Adrenal gland (tissue), 12 donors: Measurements from ENCODE around the gene DLEU7. TPM values are rescaled to one million over a fixed set of nuclear protein-coding genes. Genes with fewer than 3 reads are reported as not detected.

Source experiments
- DNase-seq, 7 donors: peaks; one replicate each; pipeline ENCODE4 v3.0.0-alpha.2; 2019 to 2020
- H3K27ac ChIP-seq, 5 donors: fragments of 200-600 bp; sonication (generic) in 4 of 5; 1 replicate in 3 of 5; 2 replicates in 2 of 5; pipeline versions ENCODE4 v1.5.1 to v1.8.0; 2016 to 2020; ENCODE audit warnings: mild to moderate bottlenecking in 1 of 5
- H3K27me3 ChIP-seq: fragments of 200-600 bp; 2 replicates; pipeline ENCODE4 v1.8.0; 2021
- H3K36me3 ChIP-seq, 2 donors: fragments of 200-600 bp; replicated peaks in 1 of 2; 1 replicate in 1 of 2; 2 replicates in 1 of 2; pipeline versions ENCODE4 v1.5.1 to v1.8.0; 2018 to 2022
- H3K4me1 ChIP-seq, 2 donors: fragments of 200-600 bp; replicated peaks in 1 of 2; 1 replicate in 1 of 2; 2 replicates in 1 of 2; pipeline versions ENCODE4 v1.5.1 to v1.8.0; 2018 to 2021
- H3K4me3 ChIP-seq, 4 donors: fragments of 200-600 bp; sonication (generic) in 3 of 4; one replicate each; pipeline ENCODE4 v1.5.1; 2016 to 2018
- H3K9me3 ChIP-seq, 3 donors: fragments of 200-600 bp; sonication (generic) in 1 of 3; replicated peaks in 1 of 3; 1 replicate in 2 of 3; 2 replicates in 1 of 3; pipeline versions ENCODE4 v1.5.1 to v1.8.0; 2016 to 2021
- CTCF ChIP-seq, 6 experiments: fragments of 450-650 bp in 4 of 6; fragments of 200-600 bp in 2 of 6; sonication (generic) in 1 of 6; IDR thresholded peaks; 1 replicate in 5 of 6; 2 replicates in 1 of 6; pipeline versions ENCODE4 v1.5.1 to v1.8.0; 2016 to 2021; ENCODE audit warnings: antibody characterized with exemption in 6 of 6, mild to moderate bottlenecking in 2 of 6, moderate library complexity in 1 of 6
- POLR2A ChIP-seq, 2 donors: fragments of 450-650 bp; IDR thresholded peaks; one replicate each; pipeline ENCODE4 v1.6.1; 2017; ENCODE audit warnings: antibody characterized with exemption in 2 of 2, mild to moderate bottlenecking in 2 of 2, moderate library complexity in 1 of 2
- WGBS, 4 donors: extraction: QIAGEN DNeasy Blood & Tissue Kit in 2 of 4; methylation state at CpG; one replicate each; pipeline versions ENCODE4 v1.1.5 to v1.1.7; 2013 to 2017; 5-methylcytosine and 5-hydroxymethylcytosine counted together
- intact Hi-C, 2 donors: fragments of 100-400 bp; cut with DNase I; formaldehyde crosslinking; loops; one replicate each; pipeline versions ENCODE4 v1.14.1 to v1.15.0; 2022 to 2023
- polyA plus RNA-seq, 3 donors: library from polyadenylated mRNA; stranded (reverse); fragments of 200-250 nt in 2 of 3; fragments of 350-450 nt in 1 of 3; fragmentation: Illumina TruSeq in 1 of 3; extraction: RNeasy Lipid Tissue Mini Kit (QIAGEN cat#74804) in 1 of 3; gene quantifications; one replicate each; pipeline ENCODE4 v1.2.3, GENCODE V29; 2013 to 2014
- total RNA-seq, 9 donors: library from RNA; depleted of rRNA in 4 of 9; stranded (reverse); fragments of >200 nt in 4 of 9; fragments of 120-200 nt in 1 of 9; fragmentation: NEBNext Ultra II Directional in 1 of 9; extraction: Animal tissue kit (Norgen Biotek cat#: 25700) in 1 of 9; gene quantifications; one replicate each; pipeline versions ENCODE4 v1.1.0 to v1.2.4, GENCODE V29; 2013 to 2023
- donor health status: healthy with polysubstance abuse.
- donor health status: Bipolar disorder and iron deficiency.
- donor health status: DM: yes; HTN: yes; CAD: no.
- donor health status: DM: no; HTN: no; CAD: no.
- donor health status: DM: no; HTN: no; CAD: no.
- donor health status: DM: yes; HTN: yes; CAD: no.

The DLEU7 gene
- total and polyA plus RNA-seq, 12 donors: 0.24 to 2.2 (median 0.50) TPM

- H3K9me3 ChIP-seq: no peaks in the 10 kb centered on the region
- no peak overlapping the region for H3K27ac ChIP-seq
- TF ChIP-seq CTCF (IDR thresholded peaks at IDR 0.05) (no peak), POLR2A (IDR thresholded peaks at IDR 0.05) (no peak)
- no peak for DNase-seq
- WGBS, 4 donors: 66 to 69% (median 68%) methylated on average over 3 of the region's 3 CpGs
- intact Hi-C loops: no loop called here
- no peaks in the 10 kb centered on the region for H3K27me3 ChIP-seq
- no peaks in the 10 kb centered on the region for H3K4me1 ChIP-seq
- no peak overlapping the region for H3K4me3 ChIP-seq
- H3K36me3 ChIP-seq: no peaks in the 10 kb centered on the region
These were observed 24.1 kb upstream of the DLEU7 start for GRCh38 chr13:50867637-50867945.

DNA sequence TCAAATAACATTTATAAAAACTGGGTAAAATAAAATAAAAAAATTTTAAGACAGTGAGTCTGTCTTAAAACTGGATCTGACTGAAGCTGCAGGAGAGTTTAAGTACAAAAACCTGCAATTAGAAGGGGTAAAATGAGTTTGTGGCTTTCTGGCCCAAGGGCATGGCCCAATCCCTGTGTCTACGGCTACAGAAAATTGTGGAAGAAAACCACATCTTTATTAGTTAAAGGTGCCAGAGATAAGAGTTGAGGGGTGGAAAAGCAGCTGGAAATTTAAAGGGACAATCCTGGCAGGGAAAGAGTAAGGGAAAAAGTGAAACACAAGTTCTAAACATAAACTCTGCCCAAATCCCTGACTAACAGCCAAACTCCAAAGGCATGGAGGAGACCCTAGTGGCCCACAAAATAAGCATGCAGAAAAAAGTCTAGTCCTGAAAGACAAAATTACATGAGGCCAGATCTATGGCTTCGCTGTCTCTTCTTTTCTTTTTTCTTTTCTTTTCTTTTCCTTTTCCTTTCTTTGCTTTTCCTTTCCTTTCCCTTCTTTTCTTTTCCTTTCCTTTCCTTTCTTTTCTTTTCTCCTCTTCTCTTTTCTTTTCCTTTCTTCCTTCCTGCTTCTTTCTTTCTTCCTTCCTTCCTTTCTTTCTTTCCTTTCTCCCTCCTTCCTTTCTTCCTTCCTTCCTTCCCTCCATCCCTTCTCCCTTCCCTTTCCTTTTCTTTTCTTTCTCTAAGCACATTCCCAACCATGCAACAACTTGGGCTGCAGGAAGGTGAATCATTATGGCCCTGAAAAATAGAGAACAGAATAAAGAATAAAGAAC is 23.5 kb upstream of the DLEU7 start:
- intact Hi-C loops: no loop called here
- H3K9me3 ChIP-seq: no peaks in the 10 kb centered on the region
- no peaks in the 10 kb centered on the region for H3K27me3 ChIP-seq
- no peak overlapping the region for H3K27ac ChIP-seq
- no peaks in the 10 kb centered on the region for H3K4me1 ChIP-seq
- H3K36me3 ChIP-seq: no peaks in the 10 kb centered on the region
- WGBS, 4 donors: 81 to 90% (median 84%) methylated on average over 2 of the region's 2 CpGs
- no peak for DNase-seq
- no peak overlapping the region for H3K4me3 ChIP-seq
- no peak for TF ChIP-seq POLR2A (IDR thresholded peaks at IDR 0.05)
- no peak for TF ChIP-seq CTCF (IDR thresholded peaks at IDR 0.05)

DNA sequence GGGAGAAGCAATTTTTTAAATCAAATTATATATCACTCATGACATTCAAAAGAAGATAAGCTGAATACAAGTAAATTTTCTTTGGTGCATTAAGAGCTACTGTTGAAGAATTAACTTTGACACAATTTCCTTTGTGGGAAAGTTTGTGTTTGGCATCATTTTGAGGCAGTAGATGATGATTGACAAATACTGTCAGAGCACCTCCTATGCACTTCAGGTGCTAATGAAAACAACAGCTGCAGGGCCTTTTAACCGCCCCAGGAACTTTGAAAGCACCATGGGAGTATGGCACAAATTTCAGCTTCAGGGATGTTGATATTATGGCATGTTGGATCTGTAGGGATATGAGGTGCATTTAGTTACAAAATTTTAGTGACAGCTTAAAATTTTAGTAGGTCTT is 21.0 kb upstream of the DLEU7 start:
- WGBS, 4 donors: 92 to 95% (median 94%) methylated on average over 1 of the region's 1 CpG
- no peaks in the 10 kb centered on the region for H3K9me3 ChIP-seq
- no peaks in the 10 kb centered on the region for H3K36me3 ChIP-seq
- no peak overlapping the region for H3K27ac ChIP-seq
- no peaks in the 10 kb centered on the region for H3K27me3 ChIP-seq
- H3K4me3 ChIP-seq: no peak overlapping the region
- no peaks in the 10 kb centered on the region for H3K4me1 ChIP-seq
- DNase-seq: no peak
- no peak for TF ChIP-seq POLR2A (IDR thresholded peaks at IDR 0.05)
- TF ChIP-seq CTCF (IDR thresholded peaks at IDR 0.05): no peak
- intact Hi-C loops: no loop called here

GRCh38 chr13:50855681-50856080 is 12.2 kb upstream of the DLEU7 start:
- H3K36me3 ChIP-seq: no peaks in the 10 kb centered on the region
- H3K4me3 ChIP-seq: no peak overlapping the region
- DNase-seq: no peak
- 80 to 85% (median 83%) methylated on average over 2 of the region's 2 CpGs for WGBS, 4 donors
- H3K4me1 ChIP-seq: no peaks in the 10 kb centered on the region
- TF ChIP-seq CTCF (IDR thresholded peaks at IDR 0.05) (no peak), POLR2A (IDR thresholded peaks at IDR 0.05) (no peak)
- H3K27ac ChIP-seq: no peak overlapping the region
- H3K9me3 ChIP-seq: peaks cover 0 to 11% (median 0%) of the 10 kb centered on the region in 3 donors
- intact Hi-C loops: no loop called here
- no peaks in the 10 kb centered on the region for H3K27me3 ChIP-seq
